Measurements from ENCODE around the gene PPP2R3B. TPM values are rescaled to one million over a fixed set of nuclear protein-coding genes. Genes with fewer than 3 reads are reported as not detected.

Gene PPP2R3B
- total RNA-seq, 1 experiment from 2014 or later = 19.1 TPM

GRCh38 chrX:357693-358471 lies 28.8 kb downstream of the PPP2R3B start:
- Histone ChIP-seq H4K20me1 (ENCODE audit: insufficient read depth) (no peaks in the 10 kb centered on the region), H3K4me2 (ENCODE audit: low read length) (no peak overlapping the region), H3K9me2 (ENCODE audit: insufficient read depth) (no peaks in the 10 kb centered on the region), H3K9me3 (ENCODE audit: control insufficient read depth in 1 of 2, insufficient read depth in 1 of 2, low read depth in 1 of 2, low read length in 2 of 2) (no peaks in the 10 kb centered on the region), H2AFZ (ENCODE audit: low read depth, low read length, poor library complexity, severe bottlenecking) (no peak overlapping the region), H3K27ac (ENCODE audit: low read depth, low read length) (no peak overlapping the region), H3K79me2 (ENCODE audit: insufficient read depth, low read length) (no peaks in the 10 kb centered on the region), H3K9ac (ENCODE audit: low read length) (no peak overlapping the region), H3K36me3 (ENCODE audit: control insufficient read depth in 1 of 2, insufficient read depth in 2 of 2, low read length in 2 of 2) (0 out of 4 replicates have a peak, but pooled peaks cover 0 to 4% of the 10 kb centered on the region in 2 experiments), H3K4me1 (ENCODE audit: control insufficient read depth in 1 of 2, insufficient read depth in 2 of 2, low read length in 2 of 2) (no peaks in the 10 kb centered on the region), H3K27me3 (ENCODE audit: insufficient read depth, low read length) (no peaks in the 10 kb centered on the region), H3K4me3 (replicated peaks in 1 of 2; ENCODE audit: low read depth in 1 of 2, low read length in 2 of 2) (no peak overlapping the region)
- ChIA-PET CTCF (no interaction called here), RAD21 (ENCODE audit: low non-redundant PET in 1 of 2, low total read pairs in 2 of 2, uncharacterized antibody in 2 of 2, unreplicated experiment in 2 of 2) (no interaction called here), POLR2A (no interaction called here)
- DNase-seq (ENCODE audit: low read depth, low spot score) (no peak), ATAC-seq (no peak)
- intact Hi-C loops (cut with micrococcal nuclease) = no loop called here
- no peak for TF ChIP-seq POLR2A (IDR thresholded peaks at IDR 0.05; ENCODE audit: borderline replicate concordance, extremely low read depth, insufficient read depth, insufficient read length)
- TF ChIP-seq EGR1 (IDR thresholded peaks at IDR 0.05; ENCODE audit: low read depth) = no peak
- no peak for TF ChIP-seq ZNF274 (IDR thresholded peaks at IDR 0.05; ENCODE audit: low read depth, low read length)
- no peak for TF ChIP-seq CTCF (IDR thresholded peaks at IDR 0.05 in 2 of 3, conservative IDR thresholded peaks at IDR 0.05 in 1 of 3; ENCODE audit: borderline replicate concordance in 1 of 3, insufficient read depth in 1 of 3, low read depth in 2 of 3, low read length in 2 of 3)
- no peak for TF ChIP-seq YY1 (IDR thresholded peaks at IDR 0.05; ENCODE audit: extremely low read depth, insufficient replicate concordance, low read depth, low read length)
- no peak for TF ChIP-seq TCF7L2 (IDR thresholded peaks at IDR 0.05; ENCODE audit: borderline replicate concordance, extremely low read depth, insufficient read depth, insufficient read length)
- no peak for TF ChIP-seq FOSL1 (IDR thresholded peaks at IDR 0.05; ENCODE audit: low read depth)
- no peak for TF ChIP-seq MAX (IDR thresholded peaks at IDR 0.05)
- TF ChIP-seq ZFX (IDR thresholded peaks at IDR 0.05) = no peak
- TF ChIP-seq ELF1 (IDR thresholded peaks at IDR 0.05; ENCODE audit: borderline replicate concordance, low read depth) = no peak
- no peak for TF ChIP-seq CEBPB (IDR thresholded peaks at IDR 0.05; ENCODE audit: low read depth)
- TF ChIP-seq SIN3A (IDR thresholded peaks at IDR 0.05; ENCODE audit: low read depth) = no peak
- no peak for TF ChIP-seq SRF (IDR thresholded peaks at IDR 0.05; ENCODE audit: low read depth)
- no peak for TF ChIP-seq EZH2phosphoT487 (IDR thresholded peaks at IDR 0.05; ENCODE audit: borderline replicate concordance)
- no peak for TF ChIP-seq ATF3 (IDR thresholded peaks at IDR 0.05)
- no peak for TF ChIP-seq JUND (IDR thresholded peaks at IDR 0.05)
- no peak for TF ChIP-seq SP1 (IDR thresholded peaks at IDR 0.05; ENCODE audit: low read depth)
- no peak for TF ChIP-seq POLR2AphosphoS5 (IDR thresholded peaks at IDR 0.05; ENCODE audit: low read depth, low read length)
- TF ChIP-seq CBX3 (IDR thresholded peaks at IDR 0.05; ENCODE audit: low read depth) = no peak
- no TSS peak for BruUV-seq (replicated peaks)

Data from HCT116 (cell line).